ENCODE results near the gene GPR26. TPM values are rescaled to one million over a fixed set of nuclear protein-coding genes. Genes with fewer than 3 reads are reported as not detected.

The GPR26 gene
- total RNA-seq, 1 experiment from 2014 or later, result not detected

GRCh38 chr10:123682477-123682876, 16.3 kb downstream of the GPR26 start:
- Mint-ChIP-seq H3K4me3 (ENCODE audit: low read depth, unreplicated experiment) (no peak overlapping the region), H3K36me3 (ENCODE audit: insufficient read depth, unreplicated experiment) (no peaks in the 10 kb centered on the region), H3K9me3 (ENCODE audit: low read depth, unreplicated experiment) (no peaks in the 10 kb centered on the region), H3K4me1 (ENCODE audit: low read depth, unreplicated experiment) (no peaks in the 10 kb centered on the region), H3K27ac (ENCODE audit: unreplicated experiment) (no peak overlapping the region), H3K27me3 (ENCODE audit: unreplicated experiment) (peaks cover 40% of the 10 kb centered on the region)
- TF ChIP-seq CTCF (IDR thresholded peaks at IDR 0.05; ENCODE audit: unreplicated experiment), result no peak
- DNase-seq, result no peak
- no TSS peak for BruUV-seq (replicated peaks)
- CTCF ChIA-PET, result no interaction called here
- intact Hi-C loops (cut with micrococcal nuclease; ENCODE audit: unreplicated experiment), result no loop called here

- Mint-ChIP-seq H3K27me3 (ENCODE audit: unreplicated experiment) (peaks cover 36% of the 10 kb centered on the region), H3K9me3 (ENCODE audit: low read depth, unreplicated experiment) (no peaks in the 10 kb centered on the region)
These were observed 17.3 kb downstream of the GPR26 start for GRCh38 chr10:123683459-123683858.

GRCh38 chr10:123683865-123684264, 17.7 kb downstream of the GPR26 start:
- Mint-ChIP-seq H3K36me3 (ENCODE audit: insufficient read depth, unreplicated experiment) (no peaks in the 10 kb centered on the region), H3K27ac (ENCODE audit: unreplicated experiment) (no peak overlapping the region), H3K9me3 (ENCODE audit: low read depth, unreplicated experiment) (no peaks in the 10 kb centered on the region), H3K27me3 (ENCODE audit: unreplicated experiment) (peaks cover 36% of the 10 kb centered on the region), H3K4me1 (ENCODE audit: low read depth, unreplicated experiment) (no peaks in the 10 kb centered on the region), H3K4me3 (ENCODE audit: low read depth, unreplicated experiment) (no peak overlapping the region)
- CTCF ChIA-PET, result no interaction called here
- no TSS peak for BruUV-seq (replicated peaks)
- TF ChIP-seq CTCF (IDR thresholded peaks at IDR 0.05; ENCODE audit: unreplicated experiment), result no peak
- no peak for DNase-seq
- intact Hi-C loops (cut with micrococcal nuclease; ENCODE audit: unreplicated experiment), result no loop called here

More at GRCh38 chr10:123683459-123683858, 17.3 kb downstream of the GPR26 start:
- Mint-ChIP-seq H3K4me3 (ENCODE audit: low read depth, unreplicated experiment) (no peak overlapping the region), H3K36me3 (ENCODE audit: insufficient read depth, unreplicated experiment) (no peaks in the 10 kb centered on the region), H3K4me1 (ENCODE audit: low read depth, unreplicated experiment) (no peaks in the 10 kb centered on the region), H3K27ac (ENCODE audit: unreplicated experiment) (no peak overlapping the region)
- no TSS peak for BruUV-seq (replicated peaks)
- CTCF ChIA-PET, result no interaction called here
- no peak for TF ChIP-seq CTCF (IDR thresholded peaks at IDR 0.05; ENCODE audit: unreplicated experiment)
- no peak for DNase-seq
- intact Hi-C loops (cut with micrococcal nuclease; ENCODE audit: unreplicated experiment), result no loop called here

GRCh38 chr10:123685260-123685659, 19.1 kb downstream of the GPR26 start:
- H3K27me3 Mint-ChIP-seq (ENCODE audit: unreplicated experiment), result peaks cover 36% of the 10 kb centered on the region
- no peaks in the 10 kb centered on the region for H3K4me1 Mint-ChIP-seq (ENCODE audit: low read depth, unreplicated experiment)
- no peaks in the 10 kb centered on the region for H3K9me3 Mint-ChIP-seq (ENCODE audit: low read depth, unreplicated experiment)
- TF ChIP-seq CTCF (IDR thresholded peaks at IDR 0.05; ENCODE audit: unreplicated experiment), result no peak
- BruUV-seq (replicated peaks), result no TSS peak
- H3K36me3 Mint-ChIP-seq (ENCODE audit: insufficient read depth, unreplicated experiment), result no peaks in the 10 kb centered on the region
- DNase-seq, result no peak
- H3K4me3 Mint-ChIP-seq (ENCODE audit: low read depth, unreplicated experiment), result no peak overlapping the region
- H3K27ac Mint-ChIP-seq (ENCODE audit: unreplicated experiment), result no peak overlapping the region
- intact Hi-C loops (cut with micrococcal nuclease; ENCODE audit: unreplicated experiment), result no loop called here
- CTCF ChIA-PET, result no interaction called here
